A673 (cell line): ENCODE measurements around the gene TSPAN13. TPM values are rescaled to one million over a fixed set of nuclear protein-coding genes. Genes with fewer than 3 reads are reported as not detected.

Source experiments
- BruUV-seq: library from RNA; stranded (reverse); fragments of 400-500 nt; replicated peaks from 2 replicates; lab custom pipeline; 2021; lab: Mats Ljungman, UMichigan
- CTCF ChIA-PET: fragments of 300-600 bp; sonication (Branson Sonifier 250); formaldehyde crosslinking; loops from one replicate; lab custom pipeline; 2022; ENCODE audit warnings: antibody characterized with exemption; lab: Charles Lee
- POLR2A ChIA-PET: fragments of 300-600 bp; sonication (Branson Sonifier 250); formaldehyde crosslinking; loops from one replicate; lab custom pipeline; 2022; ENCODE audit warnings: antibody characterized with exemption; ENCODE audit not compliant: low non-redundant PET; lab: Charles Lee
- DNase-seq: peaks from one replicate; pipeline ENCODE4 v3.0.0-alpha.2; 2015; ENCODE audit warnings: low spot score
- H3K27ac ChIP-seq: fragments of 200-600 bp; sonication (generic); 2 replicates; pipeline ENCODE4 v1.5.1; 2016; ENCODE audit warnings: mixed run types, low read depth, mild to moderate bottlenecking, mixed read lengths, antibody characterized with exemption, low read length; ENCODE audit not compliant: poor library complexity, severe bottlenecking
- H3K27me3 ChIP-seq: fragments of 200-600 bp; sonication (generic); replicated peaks from 2 replicates; pipeline ENCODE4 v1.6.1; 2017; ENCODE audit warnings: mixed run types, low read depth, mild to moderate bottlenecking, mixed read lengths, antibody characterized with exemption, low read length; ENCODE audit not compliant: insufficient read depth, poor library complexity
- H3K36me3 ChIP-seq: fragments of 200-600 bp; sonication (generic); 2 replicates; pipeline ENCODE4 v1.6.1; 2016; ENCODE audit warnings: mixed run types, mild to moderate bottlenecking, mixed read lengths, antibody characterized with exemption, low read length; ENCODE audit not compliant: insufficient read depth, poor library complexity, severe bottlenecking
- H3K4me1 ChIP-seq: fragments of 200-600 bp; sonication (generic); 2 replicates; pipeline ENCODE4 v1.6.1; 2017; ENCODE audit warnings: mixed run types, mild to moderate bottlenecking, mixed read lengths, antibody characterized with exemption, low read length; ENCODE audit not compliant: insufficient read depth, poor library complexity, severe bottlenecking
- H3K4me3 ChIP-seq: fragments of 200-600 bp; sonication (generic); 2 replicates; pipeline ENCODE4 v1.5.1; 2016; ENCODE audit warnings: low read depth, mixed run types, mild to moderate bottlenecking, mixed read lengths, low read length; ENCODE audit not compliant: poor library complexity, severe bottlenecking
- H3K9me3 ChIP-seq: fragments of 200-600 bp; sonication (generic); 2 replicates; pipeline ENCODE4 v1.6.1; 2016; ENCODE audit warnings: mixed run types, low read depth, mild to moderate bottlenecking, mixed read lengths, antibody characterized with exemption, low read length; ENCODE audit not compliant: poor library complexity, severe bottlenecking
- EZH2 ChIP-seq: fragments of 200-600 bp; sonication (generic); IDR thresholded peaks from 2 replicates; pipeline ENCODE4 v1.6.1; 2017; ENCODE audit warnings: borderline replicate concordance, low read depth, mild to moderate bottlenecking, mixed read lengths, antibody characterized with exemption, low read length; ENCODE audit not compliant: poor library complexity, severe bottlenecking
- intact Hi-C: fragments of 100-400 bp; cut with micrococcal nuclease; formaldehyde crosslinking; loops from one replicate; pipeline ENCODE4 v1.10.0; 2022; ENCODE audit not compliant: unreplicated experiment
- total RNA-seq: library from RNA; stranded (reverse); gene quantifications from 2 replicates; pipeline ENCODE4 v1.2.3, GENCODE V29; 2021
- TF ChIP-seq, protein P1 (sequence below): fragments of 300-800, 200-600 bp; sonication (generic); conservative IDR thresholded peaks from 2 replicates; pipeline ENCODE4 v1.5.1; 2017; ENCODE audit warnings: low read depth, mild to moderate bottlenecking, antibody characterized with exemption, low read length, moderate library complexity, mixed read lengths

The TSPAN13 gene
- total RNA-seq, 1 experiment from 2014 or later: 157 TPM

- no peak overlapping the region for H3K27ac ChIP-seq
- H3K9me3 ChIP-seq: no peaks in the 10 kb centered on the region
- POLR2A ChIA-PET: no interaction called here
- CTCF ChIA-PET: no interaction called here
- no TSS peak for BruUV-seq
- no peak overlapping the region for H3K4me3 ChIP-seq
- DNase-seq: no peak
- intact Hi-C loops: no loop called here
- peaks cover 14% of the 10 kb centered on the region for H3K4me1 ChIP-seq
- no peaks in the 10 kb centered on the region for H3K36me3 ChIP-seq
- no peaks in the 10 kb centered on the region for H3K27me3 ChIP-seq
- no peak for TF ChIP-seq EZH2
These were observed 22.6 kb upstream of the TSPAN13 start for GRCh38 chr7:16730937-16731336.

GRCh38 chr7:16732828-16733227 is 20.7 kb upstream of the TSPAN13 start:
- intact Hi-C loops: no loop called here
- Histone ChIP-seq H3K4me3 (no peak overlapping the region), H3K4me1 (peaks cover 14% of the 10 kb centered on the region), H3K9me3 (no peaks in the 10 kb centered on the region), H3K36me3 (no peaks in the 10 kb centered on the region), H3K27me3 (no peaks in the 10 kb centered on the region), H3K27ac (no peak overlapping the region)
- CTCF ChIA-PET: no interaction called here
- no TSS peak for BruUV-seq
- TF ChIP-seq EZH2: no peak
- TF ChIP-seq, protein P1, sequence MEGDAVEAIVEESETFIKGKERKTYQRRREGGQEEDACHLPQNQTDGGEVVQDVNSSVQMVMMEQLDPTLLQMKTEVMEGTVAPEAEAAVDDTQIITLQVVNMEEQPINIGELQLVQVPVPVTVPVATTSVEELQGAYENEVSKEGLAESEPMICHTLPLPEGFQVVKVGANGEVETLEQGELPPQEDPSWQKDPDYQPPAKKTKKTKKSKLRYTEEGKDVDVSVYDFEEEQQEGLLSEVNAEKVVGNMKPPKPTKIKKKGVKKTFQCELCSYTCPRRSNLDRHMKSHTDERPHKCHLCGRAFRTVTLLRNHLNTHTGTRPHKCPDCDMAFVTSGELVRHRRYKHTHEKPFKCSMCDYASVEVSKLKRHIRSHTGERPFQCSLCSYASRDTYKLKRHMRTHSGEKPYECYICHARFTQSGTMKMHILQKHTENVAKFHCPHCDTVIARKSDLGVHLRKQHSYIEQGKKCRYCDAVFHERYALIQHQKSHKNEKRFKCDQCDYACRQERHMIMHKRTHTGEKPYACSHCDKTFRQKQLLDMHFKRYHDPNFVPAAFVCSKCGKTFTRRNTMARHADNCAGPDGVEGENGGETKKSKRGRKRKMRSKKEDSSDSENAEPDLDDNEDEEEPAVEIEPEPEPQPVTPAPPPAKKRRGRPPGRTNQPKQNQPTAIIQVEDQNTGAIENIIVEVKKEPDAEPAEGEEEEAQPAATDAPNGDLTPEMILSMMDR: no peak
- POLR2A ChIA-PET: no interaction called here
- no peak for DNase-seq

GRCh38 chr7:16734148-16734726 is 19.3 kb upstream of the TSPAN13 start:
- intact Hi-C loops: no loop called here
- no TSS peak for BruUV-seq
- H3K4me3 ChIP-seq: no peak overlapping the region
- no peaks in the 10 kb centered on the region for H3K27me3 ChIP-seq
- H3K27ac ChIP-seq: peak overlapping the region; percentile 26
- no peaks in the 10 kb centered on the region for H3K9me3 ChIP-seq
- CTCF ChIA-PET: no interaction called here
- TF ChIP-seq EZH2: no peak
- TF ChIP-seq, protein P1: no peak
- no peaks in the 10 kb centered on the region for H3K36me3 ChIP-seq
- no peak for DNase-seq
- POLR2A ChIA-PET: no interaction called here
- peaks cover 14% of the 10 kb centered on the region for H3K4me1 ChIP-seq

DNA sequence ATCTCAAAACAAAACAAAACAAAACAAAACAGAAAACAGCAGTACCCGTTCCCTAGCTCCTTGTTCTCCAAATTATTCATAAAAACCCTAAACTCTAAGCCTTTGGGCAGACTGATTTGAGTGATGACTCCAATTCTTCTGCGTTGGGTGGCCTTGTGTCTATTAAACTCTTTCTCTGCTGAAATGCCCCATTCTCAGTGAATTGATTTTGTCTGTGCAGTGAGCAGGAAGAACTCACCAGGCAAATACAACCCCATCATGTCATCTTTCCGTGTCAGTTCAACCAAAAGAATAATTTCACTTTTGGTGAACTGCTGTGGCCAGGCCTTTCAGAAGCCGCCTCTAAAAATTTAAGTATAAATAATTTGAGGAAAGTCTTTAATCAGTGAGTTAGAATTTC is 18.5 kb upstream of the TSPAN13 start:
- Histone ChIP-seq H3K4me3 (no peak overlapping the region), H3K9me3 (no peaks in the 10 kb centered on the region), H3K4me1 (peaks cover 15% of the 10 kb centered on the region), H3K27me3 (no peaks in the 10 kb centered on the region), H3K36me3 (no peaks in the 10 kb centered on the region), H3K27ac (peak overlapping the region; percentile 26)
- TF ChIP-seq EZH2: no peak
- TF ChIP-seq, protein P1: no peak
- POLR2A ChIA-PET: no interaction called here
- CTCF ChIA-PET: no interaction called here
- DNase-seq: no peak
- intact Hi-C loops: no loop called here
- BruUV-seq: no TSS peak
